ENCODE data around the gene MAJIN.
A peak's percentile ranks its signal among the peaks of the same experiment; 100 is the strongest.

Gene MAJIN

GRCh38 chr11:64932324-64932723 lies 39.6 kb downstream of the MAJIN start:
- no peak for DNase-seq (ENCODE audit: low read depth in 2 of 2)

GRCh38 chr11:64931290-64931689 lies 40.6 kb downstream of the MAJIN start:
- DNase-seq (ENCODE audit: low read depth in 2 of 2) = no peak

DNA sequence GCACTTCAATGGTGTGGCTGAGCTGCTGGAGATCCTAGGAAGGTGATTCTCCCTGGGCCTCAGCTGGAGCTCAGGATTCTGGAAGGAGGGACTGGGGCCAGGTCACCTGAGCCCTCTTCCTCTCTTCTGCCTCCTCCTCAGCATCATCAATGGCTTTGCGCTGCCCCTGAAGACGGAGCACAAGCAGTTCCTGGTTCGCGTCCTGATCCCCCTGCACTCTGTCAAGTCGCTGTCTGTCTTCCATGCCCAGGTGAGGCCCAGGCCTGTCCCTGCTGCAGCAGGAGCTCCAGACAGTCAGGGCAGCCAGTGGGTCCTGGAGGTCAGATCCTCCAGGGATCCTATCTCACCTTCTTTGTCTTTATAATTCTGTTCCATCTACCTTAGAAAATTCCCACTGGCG lies 41.6 kb downstream of the MAJIN start:
- no peak for DNase-seq (ENCODE audit: low read depth in 2 of 2)

DNA sequence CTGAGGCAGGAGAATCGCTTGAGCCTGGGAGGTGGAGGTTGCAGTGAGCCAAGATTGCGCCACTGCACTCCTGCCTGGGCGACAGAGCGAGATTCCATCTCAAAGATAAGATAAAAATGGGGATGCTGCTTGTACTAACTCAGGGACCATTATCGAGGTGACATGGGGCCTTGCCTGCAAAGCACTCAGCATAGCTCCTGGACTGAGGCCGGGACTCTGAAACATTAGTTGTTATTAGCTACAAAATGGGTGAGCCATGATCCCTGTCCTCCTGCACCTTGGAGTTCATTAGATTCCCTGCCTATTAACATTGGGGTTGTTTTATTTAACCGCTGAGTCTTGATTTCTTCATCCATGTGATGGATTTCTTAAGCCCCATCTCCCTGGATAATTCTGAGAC lies 42.3 kb downstream of the MAJIN start:
- no peak for DNase-seq (ENCODE audit: low read depth in 2 of 2)

GRCh38 chr11:64928957-64929356 lies 43.0 kb downstream of the MAJIN start:
- DNase-seq (ENCODE audit: low read depth in 2 of 2) = no peak

- DNase-seq (ENCODE audit: low read depth in 2 of 2) = no peak
Measured at GRCh38 chr11:64926689-64927088, 45.2 kb downstream of the MAJIN start.

DNA sequence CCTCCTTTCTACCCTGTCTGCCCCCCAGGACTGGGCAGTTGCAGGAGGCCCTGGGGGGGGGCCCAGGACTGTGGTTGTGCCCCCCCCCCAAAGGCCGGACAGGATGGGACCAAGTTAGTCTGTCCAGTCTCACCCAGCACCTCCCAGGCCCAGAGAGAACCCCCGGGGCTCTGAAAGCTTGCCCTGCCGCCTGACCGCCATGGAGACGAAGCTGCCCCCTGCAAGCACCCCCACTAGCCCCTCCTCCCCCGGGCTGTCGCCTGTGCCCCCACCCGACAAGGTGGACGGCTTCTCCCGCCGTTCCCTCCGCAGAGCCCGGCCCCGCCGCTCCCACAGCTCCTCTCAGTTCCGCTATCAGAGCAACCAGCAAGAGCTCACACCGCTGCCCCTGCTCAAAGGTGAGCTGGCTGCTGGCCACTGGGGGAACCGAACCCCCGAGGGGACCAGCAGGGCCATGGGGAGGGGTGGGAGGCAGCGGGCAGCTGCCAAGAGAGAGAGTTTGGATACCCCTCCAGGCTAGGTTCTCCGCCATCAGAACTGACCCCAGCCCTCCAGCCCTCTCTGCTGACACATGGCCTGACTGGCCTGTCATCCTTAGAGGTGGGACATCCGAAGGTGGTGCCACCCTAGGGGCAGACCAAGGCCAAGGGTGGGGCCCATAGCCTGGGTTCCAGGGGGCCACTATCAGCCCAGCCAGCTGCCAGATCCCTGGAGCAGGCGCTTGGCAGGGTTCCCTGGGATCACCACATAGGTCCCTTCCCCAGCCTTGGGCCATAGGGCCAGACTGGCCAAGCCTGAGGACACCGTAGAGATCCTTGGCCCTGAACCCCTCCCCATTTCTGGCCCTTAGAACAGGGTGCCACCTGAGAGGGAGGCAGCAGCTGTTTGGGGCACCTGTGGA lies 46.1 kb downstream of the MAJIN start:
- DNase-seq (ENCODE audit: low read depth in 2 of 2) = no peak

DNA sequence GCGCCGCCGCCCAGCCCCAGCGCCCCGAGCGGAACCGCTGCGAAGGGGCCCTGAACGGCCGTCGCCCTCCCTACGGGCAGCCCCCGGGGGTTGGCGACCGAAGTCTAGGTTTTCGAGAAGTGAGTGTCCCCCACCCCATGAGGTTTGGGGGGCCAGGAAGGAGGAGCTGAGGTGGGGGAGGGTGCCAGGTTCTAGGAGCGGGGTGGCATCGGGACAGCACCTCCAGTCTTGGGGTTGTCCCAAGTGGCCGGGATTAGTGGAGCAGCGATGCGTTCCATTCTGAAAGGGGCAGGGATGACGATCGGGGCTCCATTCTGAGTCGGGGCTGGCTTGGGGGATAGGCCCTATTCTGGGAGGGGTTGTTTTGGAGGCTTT lies 47.0 kb downstream of the MAJIN start:
- no peak for DNase-seq (ENCODE audit: low read depth in 2 of 2)

DNA sequence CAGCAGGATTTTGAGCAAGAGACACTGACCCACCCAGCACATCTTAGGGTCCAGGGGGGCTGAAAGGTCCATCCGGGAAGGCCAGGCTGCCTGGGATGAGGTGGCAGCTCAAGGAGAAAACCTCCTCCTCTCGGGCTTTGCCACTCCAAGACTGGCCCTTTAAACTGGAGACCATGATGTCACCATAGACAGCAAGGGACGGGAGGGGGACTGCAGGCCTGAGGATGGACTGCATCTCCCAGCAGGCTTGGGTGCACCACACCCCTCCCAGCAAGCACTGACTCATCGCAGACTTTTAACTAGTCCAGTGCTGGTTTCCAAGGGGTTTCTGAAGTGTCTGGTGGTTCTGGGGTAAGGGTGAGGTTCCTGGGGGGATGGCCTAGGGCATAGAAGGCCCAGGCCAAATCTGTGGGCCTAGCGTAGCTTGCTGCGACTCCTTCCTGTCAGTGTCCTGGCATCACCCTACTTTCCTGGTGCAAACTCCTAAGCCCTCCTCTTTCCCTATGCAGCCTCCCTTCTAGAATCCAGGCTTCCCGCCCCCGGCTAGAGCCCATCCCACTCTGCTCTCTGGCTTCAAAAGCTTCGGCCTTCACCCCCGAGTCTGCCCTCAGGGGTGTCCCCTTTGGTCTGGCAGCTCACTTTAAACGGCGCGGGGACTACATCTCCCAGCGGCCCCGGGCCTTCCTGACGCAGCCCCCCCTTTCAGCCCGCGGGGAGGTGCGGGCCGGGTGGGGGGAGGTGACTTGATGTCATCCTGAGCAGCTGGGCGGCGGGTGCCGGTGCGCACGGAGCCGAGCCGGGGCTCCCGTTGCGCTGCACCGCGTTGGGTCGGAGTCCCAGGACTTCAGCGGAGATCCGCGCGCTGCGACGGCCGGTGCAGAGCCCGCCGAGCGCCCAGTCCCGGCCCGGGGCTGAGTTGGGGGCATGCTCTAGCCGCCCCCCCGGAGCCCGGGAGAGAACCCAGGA lies 47.7 kb downstream of the MAJIN start, which contains the start of gene PPP2R5B:
PPP2R5B (plus strand) TSS at position 746 of the 966 bp plus-strand sequence. CDS start 1,046 bp downstream, outside the sequence.
- peak; percentile 81 to 83 for DNase-seq (ENCODE audit: low read depth in 2 of 2)

- no peak for DNase-seq (ENCODE audit: low read depth in 2 of 2)
Measured at GRCh38 chr11:64923151-64923661, 48.7 kb downstream of the MAJIN start.

DNA sequence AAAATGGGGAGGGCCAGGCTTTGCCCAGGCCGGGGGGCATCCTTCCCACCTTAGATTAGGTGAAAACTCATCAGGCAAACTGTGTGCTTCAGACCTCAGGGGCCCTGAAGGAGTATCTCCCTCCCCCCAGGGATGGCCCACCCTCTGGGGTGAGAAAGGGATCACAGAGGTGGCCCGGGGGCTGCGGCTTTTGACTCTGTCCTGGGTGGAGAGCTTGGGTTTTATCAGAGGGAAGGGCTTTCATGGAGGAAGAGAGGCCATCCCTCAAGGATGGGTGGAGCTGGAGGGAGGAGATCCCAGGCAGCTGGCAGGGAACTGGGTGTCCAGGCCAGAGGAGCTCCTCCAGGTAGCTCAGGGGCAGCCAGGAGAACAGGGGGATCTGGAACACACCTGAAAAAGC lies 50.5 kb downstream of the MAJIN start:
- no peak for DNase-seq (ENCODE audit: low read depth in 2 of 2)

DNA sequence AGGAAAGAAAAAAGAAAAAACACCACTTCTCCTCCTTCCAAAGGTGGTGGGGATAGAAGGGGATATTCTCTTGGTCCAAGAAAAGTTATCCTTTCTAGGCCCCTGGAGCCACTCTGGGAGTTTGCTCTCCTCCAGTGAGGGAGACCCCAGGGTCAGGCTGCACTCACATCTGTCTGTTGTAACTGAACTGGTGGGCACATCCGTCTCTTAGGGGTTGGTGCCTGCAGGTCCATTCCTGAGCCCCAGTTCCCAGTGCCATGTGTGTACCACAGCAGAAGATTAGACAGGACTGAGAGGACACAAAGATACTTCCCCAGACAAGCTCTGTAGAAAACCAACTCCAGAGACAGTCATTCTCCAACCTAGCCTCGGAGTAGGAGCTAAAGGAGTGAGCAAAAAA lies 51.8 kb downstream of the MAJIN start:
- no peak for DNase-seq (ENCODE audit: low read depth in 2 of 2)

GRCh38 chr11:64919627-64920026 lies 52.3 kb downstream of the MAJIN start:
- DNase-seq (ENCODE audit: low read depth in 2 of 2) = no peak

DNA sequence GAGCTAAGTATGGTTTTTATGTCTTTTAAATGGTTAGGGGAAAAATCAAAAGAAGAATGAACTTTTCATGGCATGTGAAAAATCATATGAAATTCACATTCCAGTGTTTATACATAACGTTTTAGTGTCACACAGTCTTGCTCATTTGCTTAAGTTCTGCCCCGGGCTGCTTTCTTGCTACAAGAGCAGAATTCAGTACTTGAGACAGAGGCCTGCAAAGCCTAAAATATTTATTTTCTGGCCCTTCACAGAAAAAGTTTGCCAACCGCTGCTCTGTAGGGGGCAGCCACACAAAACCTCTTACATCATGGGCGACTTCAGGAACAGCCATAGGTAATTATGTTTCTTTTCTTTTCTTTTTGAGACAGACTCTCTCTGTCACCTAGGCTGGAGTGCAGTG lies 53.9 kb downstream of the MAJIN start:
- no peak for DNase-seq (ENCODE audit: low read depth in 2 of 2)

- no peak for DNase-seq (ENCODE audit: low read depth in 2 of 2)
Measured at GRCh38 chr11:64917663-64917995, 54.3 kb downstream of the MAJIN start.

- peak; percentile 97 to 98 for DNase-seq (ENCODE audit: low read depth in 2 of 2)
Measured at GRCh38 chr11:64916775-64917662, 54.9 kb downstream of the MAJIN start, which contains the start of gene ATG2A. Gene ATG2A, minus strand, starts transcription at chr11:64917209. Its CDS starts 74 bp downstream, at chr11:64917135.

- no peak for DNase-seq (ENCODE audit: low read depth in 2 of 2)
Measured at GRCh38 chr11:64916040-64916774, 55.7 kb downstream of the MAJIN start.

GRCh38 chr11:64915376-64915887 lies 56.5 kb downstream of the MAJIN start:
- DNase-seq (ENCODE audit: low read depth in 2 of 2) = no peak

DNA sequence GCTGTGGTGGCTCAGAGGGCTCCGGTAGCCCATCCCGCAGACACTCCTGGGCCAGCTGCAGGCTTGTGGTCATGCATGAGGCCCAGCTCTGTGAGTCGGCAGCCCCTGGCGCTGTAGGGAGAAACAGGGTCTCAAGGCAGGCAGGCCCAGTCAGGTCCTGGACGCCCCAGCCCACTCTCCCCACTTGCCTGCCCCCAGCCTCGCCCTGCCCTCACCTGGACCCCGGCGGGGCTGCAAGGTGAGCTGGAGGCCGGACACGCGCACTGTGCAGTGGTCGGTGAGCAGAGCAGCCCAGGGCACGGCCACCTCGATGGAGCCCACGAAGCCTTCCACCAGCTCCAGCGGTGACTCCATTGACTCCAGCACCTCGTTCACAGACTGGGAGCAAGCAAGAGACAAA lies 57.8 kb downstream of the MAJIN start:
- no peak for DNase-seq (ENCODE audit: low read depth in 2 of 2)

DNA sequence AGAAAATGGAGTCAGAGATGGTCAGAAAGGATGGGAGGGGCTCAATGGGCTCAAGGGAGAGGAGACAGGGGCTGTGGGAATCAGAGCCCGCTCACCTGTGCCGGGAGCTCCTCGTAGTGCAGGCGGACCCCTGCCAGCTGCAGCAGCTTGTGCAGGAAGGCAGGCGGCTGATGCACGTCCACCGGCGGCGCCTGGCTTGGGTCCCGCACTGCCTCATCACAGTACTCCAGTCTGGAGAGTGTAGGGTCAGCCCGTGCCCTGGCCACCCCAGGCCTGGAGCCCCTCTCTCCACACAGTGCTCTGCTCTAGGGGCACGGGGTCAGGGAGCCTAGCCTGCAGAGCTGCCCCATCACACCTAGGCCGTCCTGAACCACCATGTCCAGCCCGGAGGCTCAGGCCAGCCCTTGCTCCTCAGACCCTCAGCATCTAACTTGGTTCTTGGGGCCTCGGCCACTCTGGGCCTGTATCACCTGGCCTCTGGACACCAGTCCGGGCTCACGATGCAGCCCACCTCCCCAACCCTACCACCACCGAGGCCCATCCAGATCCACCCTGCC lies 58.7 kb downstream of the MAJIN start:
- no peak for DNase-seq (ENCODE audit: low read depth in 2 of 2)

Measured in activated CD8-positive, alpha-beta memory T cell treated with anti-CD3 and anti-CD28 coated beads for 4 hours (primary cell).